Neuronal stem cell (in vitro differentiated cells): ENCODE measurements around the gene ZCCHC3.

ENCODE experiments used
- DNase-seq: peaks from one replicate; pipeline ENCODE4 v3.0.0-alpha.2; 2013; ENCODE audit warnings: low spot score
- H2AFZ ChIP-seq: one replicate; pipeline ENCODE4 v1.6.1; 2013; ENCODE audit warnings: mild to moderate bottlenecking, low read length, inconsistent platforms
- H2AK5ac ChIP-seq: 2 replicates; pipeline ENCODE4 v1.6.1; 2013; ENCODE audit warnings: low read depth, mild to moderate bottlenecking, inconsistent platforms, low read length, moderate library complexity, mixed read lengths
- H2BK120ac ChIP-seq: 2 replicates; pipeline ENCODE4 v1.6.1; 2013; ENCODE audit warnings: low read depth, mild to moderate bottlenecking, inconsistent platforms, low read length, moderate library complexity, mixed read lengths
- H2BK12ac ChIP-seq: one replicate; pipeline ENCODE4 v1.6.1; 2013; ENCODE audit warnings: low read length, inconsistent platforms
- H2BK15ac ChIP-seq: 2 replicates; pipeline ENCODE4 v1.6.1; 2013; ENCODE audit warnings: mild to moderate bottlenecking, low read length, inconsistent platforms, mixed read lengths
- H2BK5ac ChIP-seq: one replicate; pipeline ENCODE4 v1.6.1; 2013; ENCODE audit warnings: inconsistent platforms, mild to moderate bottlenecking, low read length, moderate library complexity
- H3K14ac ChIP-seq: one replicate; pipeline ENCODE4 v1.6.1; 2013; ENCODE audit warnings: low read length, inconsistent platforms
- H3K18ac ChIP-seq: 2 replicates; pipeline ENCODE4 v1.6.1; 2013; ENCODE audit warnings: low read length, inconsistent platforms
- H3K23ac ChIP-seq: 2 replicates; pipeline ENCODE4 v1.6.1; 2013; ENCODE audit warnings: low read depth, mild to moderate bottlenecking, mixed read lengths, low read length, inconsistent platforms; ENCODE audit not compliant: poor library complexity
- H3K27ac ChIP-seq: replicated peaks from 3 replicates; pipeline ENCODE4 v1.5.1; 2013; ENCODE audit warnings: low read length, inconsistent platforms
- H3K27me3 ChIP-seq, 3 experiments: 2 replicates each; pipeline ENCODE4 v1.6.1; 2013; ENCODE audit warnings: low read length in 3 of 3, mild to moderate bottlenecking in 2 of 3, inconsistent platforms in 1 of 3, low read depth in 1 of 3, mixed read lengths in 1 of 3, moderate library complexity in 1 of 3; ENCODE audit not compliant: control insufficient read depth in 3 of 3, insufficient read depth in 3 of 3
- H3K36me3 ChIP-seq, 2 donors: replicated peaks in 1 of 2; 2 replicates each; pipeline ENCODE4 v1.6.1; 2013; ENCODE audit warnings: low read length in 2 of 2; ENCODE audit not compliant: control insufficient read depth in 2 of 2, insufficient read depth in 2 of 2
- H3K4ac ChIP-seq: 2 replicates; pipeline ENCODE4 v1.6.1; 2013; ENCODE audit warnings: inconsistent platforms, mild to moderate bottlenecking, low read length, moderate library complexity
- H3K4me1 ChIP-seq, 2 donors: 1 replicate in 1 of 2; 2 replicates in 1 of 2; pipeline ENCODE4 v1.6.1; 2013; ENCODE audit warnings: low read length in 2 of 2, low read depth in 1 of 2; ENCODE audit not compliant: control insufficient read depth in 2 of 2, insufficient read depth in 1 of 2
- H3K4me2 ChIP-seq: one replicate; pipeline ENCODE4 v1.6.1; 2013; ENCODE audit warnings: mild to moderate bottlenecking, low read length, inconsistent platforms; ENCODE audit not compliant: insufficient read depth, poor library complexity, severe bottlenecking
- H3K4me3 ChIP-seq, 2 donors: 2 replicates each; pipeline ENCODE4 v1.5.1; 2013; ENCODE audit warnings: low read length in 2 of 2, mild to moderate bottlenecking in 2 of 2, inconsistent platforms in 1 of 2, moderate library complexity in 1 of 2
- H3K79me1 ChIP-seq: one replicate; pipeline ENCODE4 v1.6.1; 2013; ENCODE audit warnings: low read depth, mild to moderate bottlenecking, inconsistent platforms, low read length, moderate library complexity
- H3K9ac ChIP-seq: one replicate; pipeline ENCODE4 v1.6.1; 2013; ENCODE audit warnings: mild to moderate bottlenecking, low read depth, low read length, inconsistent platforms; ENCODE audit not compliant: poor library complexity
- H3K9me3 ChIP-seq, 2 donors: replicated peaks in 1 of 2; 2 replicates each; pipeline versions ENCODE3 to v1.6.1; 2013; ENCODE audit warnings: low read length in 2 of 2, mild to moderate bottlenecking in 2 of 2, inconsistent platforms in 1 of 2, low read depth in 1 of 2, mixed read lengths in 1 of 2, moderate library complexity in 1 of 2; ENCODE audit not compliant: control insufficient read depth in 2 of 2, insufficient read depth in 1 of 2
- H4K8ac ChIP-seq: one replicate; pipeline ENCODE4 v1.6.1; 2013; ENCODE audit warnings: low read depth, mild to moderate bottlenecking, inconsistent platforms, low read length, moderate library complexity
- H4K91ac ChIP-seq: one replicate; pipeline ENCODE4 v1.6.1; 2013; ENCODE audit warnings: low read length, low read depth, mild to moderate bottlenecking, inconsistent platforms; ENCODE audit not compliant: poor library complexity
- WGBS, 2 donors: extraction: QIAGEN DNeasy Blood & Tissue Kit; methylation state at CpG; one replicate each; pipeline ENCODE4 v1.1.7; 2013; ENCODE audit warnings: missing lambda C conversion rate in 2 of 2, mixed read lengths in 1 of 2; ENCODE audit not compliant: insufficient read length in 2 of 2, insufficient replicate concordance in 1 of 2; ENCODE audit errors: extremely low coverage in 2 of 2; 5-methylcytosine and 5-hydroxymethylcytosine counted together

The ZCCHC3 gene

DNA sequence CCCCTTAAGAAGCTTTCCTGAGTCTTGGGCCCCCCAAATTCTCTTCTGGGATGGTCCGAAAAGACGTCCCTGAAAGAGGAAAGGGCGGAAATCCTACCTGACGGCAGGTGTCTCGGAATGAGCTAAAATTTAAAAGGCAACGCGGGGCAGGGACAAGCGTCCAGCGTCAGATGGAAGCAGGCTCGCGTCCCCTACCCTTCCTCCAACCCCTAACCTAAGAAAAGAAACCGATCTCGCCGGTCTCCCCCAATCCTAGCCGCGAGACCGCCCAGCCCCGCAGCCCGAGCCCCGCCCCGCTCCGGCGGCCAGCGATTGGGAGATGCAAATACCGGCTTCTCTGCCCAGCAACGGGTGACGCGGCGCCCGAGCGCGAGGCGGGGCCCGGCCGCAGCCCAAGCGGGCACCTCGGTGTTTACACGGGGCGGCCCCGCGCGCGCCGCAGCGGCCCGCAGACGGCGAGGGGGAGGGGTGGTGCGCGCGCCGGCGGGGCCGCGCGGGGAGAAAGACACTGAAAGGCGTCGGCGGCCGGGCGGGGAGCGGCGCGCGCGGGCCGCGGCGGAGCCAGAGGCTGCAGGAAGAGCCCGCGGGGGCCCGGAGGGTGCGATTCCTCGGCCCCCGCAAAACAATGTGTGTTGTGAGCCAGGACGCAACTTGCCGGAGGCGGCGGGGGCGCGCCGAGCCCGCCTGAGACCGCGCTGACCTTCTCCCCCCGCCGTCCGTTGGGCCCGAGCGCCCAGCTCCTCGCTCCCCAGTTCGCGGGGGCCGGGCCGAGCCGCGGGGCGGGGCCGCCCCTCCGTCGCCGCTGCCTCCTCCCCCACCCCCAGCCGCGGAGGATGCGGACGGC lies 27.9 kb downstream of the ZCCHC3 start, which contains the start of gene SOX12:
Gene SOX12, plus strand, starts transcription at position 508 of the 844 bp plus-strand sequence. CDS start 373 bp downstream, outside the sequence.
- Histone ChIP-seq H3K4ac (peak within 1 kb of the TSS; percentile 98), H2BK12ac (peak within 1 kb of the TSS; percentile 80), H3K79me1 (peaks cover 7% of the 10 kb centered on the region), H2AFZ (peak within 1 kb of the TSS; percentile 88), H4K8ac (no peak within 1 kb of the TSS), H2BK5ac (peak within 1 kb of the TSS; percentile 98), H3K27me3 (no peaks in the 10 kb centered on the region), H3K4me3 (peak within 1 kb of the TSS; percentile 97 to 98), H3K27ac (peak within 1 kb of the TSS; percentile 96), H3K23ac (peak within 1 kb of the TSS; percentile 98), H3K4me1 (peaks cover 23 to 31% of the 10 kb centered on the region in 2 donors), H2BK15ac (peak within 1 kb of the TSS; percentile 97), H3K4me2 (peak within 1 kb of the TSS; percentile 99), H3K18ac (peak within 1 kb of the TSS; percentile 99), H2AK5ac (peak within 1 kb of the TSS; percentile 100), H3K36me3 (peaks cover 18 to 35% of the 10 kb centered on the region in 2 donors), H3K14ac (peak within 1 kb of the TSS; percentile 100), H2BK120ac (peak within 1 kb of the TSS; percentile 95), H3K9me3 (peaks cover 0 to 4% of the 10 kb centered on the region in 2 donors), H4K91ac (peak within 1 kb of the TSS; percentile 96), H3K9ac (peak within 1 kb of the TSS; percentile 99)
- DNase-seq: peak; percentile 97
- no CpG with 5 or more reads among the region's 106 CpGs for WGBS, 2 donors

DNA sequence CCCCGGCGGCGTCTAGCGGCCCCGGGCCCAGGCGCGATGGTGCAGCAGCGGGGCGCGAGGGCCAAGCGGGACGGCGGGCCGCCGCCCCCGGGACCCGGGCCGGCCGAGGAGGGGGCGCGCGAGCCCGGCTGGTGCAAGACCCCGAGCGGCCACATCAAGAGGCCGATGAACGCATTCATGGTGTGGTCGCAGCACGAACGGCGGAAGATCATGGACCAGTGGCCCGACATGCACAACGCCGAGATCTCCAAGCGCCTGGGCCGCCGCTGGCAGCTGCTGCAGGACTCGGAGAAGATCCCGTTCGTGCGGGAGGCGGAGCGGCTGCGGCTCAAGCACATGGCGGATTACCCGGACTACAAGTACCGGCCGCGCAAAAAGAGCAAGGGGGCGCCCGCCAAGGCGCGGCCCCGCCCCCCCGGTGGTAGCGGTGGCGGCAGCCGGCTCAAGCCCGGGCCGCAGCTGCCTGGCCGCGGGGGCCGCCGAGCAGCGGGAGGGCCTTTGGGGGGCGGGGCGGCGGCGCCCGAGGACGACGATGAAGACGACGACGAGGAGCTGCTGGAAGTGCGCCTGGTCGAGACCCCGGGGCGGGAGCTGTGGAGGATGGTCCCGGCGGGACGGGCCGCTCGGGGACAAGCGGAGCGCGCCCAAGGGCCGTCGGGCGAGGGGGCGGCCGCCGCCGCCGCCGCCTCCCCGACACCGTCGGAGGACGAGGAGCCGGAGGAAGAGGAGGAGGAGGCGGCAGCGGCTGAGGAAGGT lies 28.7 kb downstream of the ZCCHC3 start:
- Histone ChIP-seq H3K79me1 (peaks cover 10% of the 10 kb centered on the region), H2AK5ac (peak overlapping the region; percentile 100), H3K27me3 (no peaks in the 10 kb centered on the region), H2BK120ac (peak overlapping the region; percentile 95), H3K27ac (peak overlapping the region; percentile 96), H2AFZ (peak overlapping the region; percentile 76), H3K14ac (peak overlapping the region; percentile 100), H2BK15ac (peak overlapping the region; percentile 78), H3K4ac (peak overlapping the region; percentile 98), H3K9me3 (no peaks in the 10 kb centered on the region), H3K36me3 (peaks cover 16 to 36% of the 10 kb centered on the region in 2 donors), H2BK12ac (peak overlapping the region; percentile 85), H3K4me3 (peak overlapping the region; percentile 97 to 98), H3K9ac (peak overlapping the region; percentile 99), H3K4me2 (peak overlapping the region; percentile 63), H2BK5ac (peak overlapping the region; percentile 98), H4K8ac (no peak overlapping the region), H3K23ac (peak overlapping the region; percentile 98), H3K18ac (peak overlapping the region; percentile 99), H3K4me1 (peaks cover 25 to 36% of the 10 kb centered on the region in 2 donors), H4K91ac (peak overlapping the region; percentile 96)
- peak; percentile 72 for DNase-seq
- WGBS, 2 donors: no CpG with 5 or more reads among the region's 103 CpGs

DNA sequence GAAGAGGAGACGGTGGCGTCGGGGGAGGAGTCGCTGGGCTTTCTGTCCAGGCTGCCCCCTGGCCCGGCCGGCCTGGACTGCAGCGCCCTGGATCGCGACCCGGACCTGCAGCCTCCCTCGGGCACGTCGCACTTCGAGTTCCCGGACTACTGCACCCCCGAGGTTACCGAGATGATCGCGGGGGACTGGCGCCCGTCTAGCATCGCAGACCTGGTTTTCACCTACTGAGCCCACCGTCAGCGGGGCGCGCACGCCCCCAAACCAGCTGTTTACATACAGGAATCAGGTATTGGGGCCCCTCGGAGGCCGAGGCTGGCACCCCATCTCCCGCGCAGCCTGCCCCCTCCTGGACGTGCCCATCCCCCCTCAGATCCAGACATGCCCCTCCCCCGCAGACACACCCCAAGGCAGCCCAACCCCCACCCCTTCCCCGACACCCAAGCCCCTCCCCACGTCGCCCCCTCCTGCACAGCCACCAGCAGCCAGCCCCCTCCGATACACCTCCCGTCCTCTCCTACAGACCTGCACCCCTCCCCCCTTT lies 29.3 kb downstream of the ZCCHC3 start:
- Histone ChIP-seq H3K18ac (peak overlapping the region; percentile 99), H2AK5ac (peak overlapping the region; percentile 100), H3K9me3 (no peaks in the 10 kb centered on the region), H2BK5ac (peak overlapping the region; percentile 98), H3K4me1 (peaks cover 25 to 36% of the 10 kb centered on the region in 2 donors), H3K27me3 (no peaks in the 10 kb centered on the region), H3K23ac (peak overlapping the region; percentile 98), H3K36me3 (peaks cover 15 to 38% of the 10 kb centered on the region in 2 donors), H3K4ac (peak overlapping the region; percentile 98), H3K4me2 (peak overlapping the region; percentile 59), H2BK12ac (peak overlapping the region; percentile 85), H3K79me1 (peaks cover 10% of the 10 kb centered on the region), H3K9ac (peak overlapping the region; percentile 98), H3K4me3 (peak overlapping the region; percentile 97 to 98), H4K8ac (no peak overlapping the region), H2BK15ac (peak overlapping the region; percentile 78), H4K91ac (peak overlapping the region; percentile 96), H3K14ac (peak overlapping the region; percentile 97), H3K27ac (peak overlapping the region; percentile 96), H2BK120ac (peak overlapping the region; percentile 95), H2AFZ (peak overlapping the region; percentile 76)
- peak; percentile 62 for DNase-seq
- no CpG with 5 or more reads among the region's 38 CpGs for WGBS, 2 donors
